Activated naive CD8-positive, alpha-beta T cell treated with anti-CD3 and anti-CD28 coated beads for 36 hours (primary cell): ENCODE results near the gene TRAF3. TPM values are rescaled to one million over a fixed set of nuclear protein-coding genes. Genes with fewer than 3 reads are reported as not detected.
A peak's percentile ranks its signal among the peaks of the same experiment; 100 is the strongest.
"Not testable (repeated sequence)": the region's sequence is repeated elsewhere in the genome, so short reads cannot be mapped to it uniquely, and the experiment has no call there.

Experiments
- DNase-seq: peaks from one replicate; pipeline ENCODE4 v3.0.0; 2021
- H3K27ac Mint-ChIP-seq: one replicate; pipeline ENCODE4 v1.8.0; 2022; ENCODE audit warnings: mild to moderate bottlenecking, moderate library complexity, mixed read lengths
- H3K27me3 Mint-ChIP-seq: one replicate; pipeline ENCODE4 v1.8.0; 2022; ENCODE audit warnings: mild to moderate bottlenecking, mixed read lengths
- H3K36me3 Mint-ChIP-seq: one replicate; pipeline ENCODE4 v1.8.0; 2021; ENCODE audit warnings: mild to moderate bottlenecking, mixed read lengths
- H3K4me1 Mint-ChIP-seq: one replicate; pipeline ENCODE4 v1.8.0; 2021; ENCODE audit warnings: mixed read lengths
- H3K4me3 Mint-ChIP-seq: one replicate; pipeline ENCODE4 v1.8.0; 2022; ENCODE audit warnings: mild to moderate bottlenecking, moderate library complexity, mixed read lengths
- H3K9me3 Mint-ChIP-seq: one replicate; pipeline ENCODE4 v1.8.0; 2022; ENCODE audit warnings: mixed read lengths
- total RNA-seq, 2 experiments: library from RNA; stranded (reverse); gene quantifications; one replicate each; pipeline ENCODE4 v1.2.3, GENCODE V29; 2021

The TRAF3 gene
- total RNA-seq, 2 experiments from 2014 or later: 39.2 to 39.6 TPM

GRCh38 chr14:102865916-102866315 lies 88.7 kb downstream of the TRAF3 start:
- not testable (repeated sequence) for H3K27me3 Mint-ChIP-seq, H3K4me3 Mint-ChIP-seq, H3K4me1 Mint-ChIP-seq, DNase-seq, H3K27ac Mint-ChIP-seq
- Mint-ChIP-seq H3K9me3 (peaks cover 11% of the 10 kb centered on the region), H3K36me3 (peaks cover 39% of the 10 kb centered on the region)

- Mint-ChIP-seq H3K27ac (no peak overlapping the region), H3K9me3 (peaks cover 5% of the 10 kb centered on the region), H3K4me1 (peaks cover 3% of the 10 kb centered on the region), H3K36me3 (peaks cover 34% of the 10 kb centered on the region), H3K27me3 (no peaks in the 10 kb centered on the region), H3K4me3 (no peak overlapping the region)
- no peak for DNase-seq
Measured at GRCh38 chr14:102866982-102867761, 89.9 kb downstream of the TRAF3 start.

DNA sequence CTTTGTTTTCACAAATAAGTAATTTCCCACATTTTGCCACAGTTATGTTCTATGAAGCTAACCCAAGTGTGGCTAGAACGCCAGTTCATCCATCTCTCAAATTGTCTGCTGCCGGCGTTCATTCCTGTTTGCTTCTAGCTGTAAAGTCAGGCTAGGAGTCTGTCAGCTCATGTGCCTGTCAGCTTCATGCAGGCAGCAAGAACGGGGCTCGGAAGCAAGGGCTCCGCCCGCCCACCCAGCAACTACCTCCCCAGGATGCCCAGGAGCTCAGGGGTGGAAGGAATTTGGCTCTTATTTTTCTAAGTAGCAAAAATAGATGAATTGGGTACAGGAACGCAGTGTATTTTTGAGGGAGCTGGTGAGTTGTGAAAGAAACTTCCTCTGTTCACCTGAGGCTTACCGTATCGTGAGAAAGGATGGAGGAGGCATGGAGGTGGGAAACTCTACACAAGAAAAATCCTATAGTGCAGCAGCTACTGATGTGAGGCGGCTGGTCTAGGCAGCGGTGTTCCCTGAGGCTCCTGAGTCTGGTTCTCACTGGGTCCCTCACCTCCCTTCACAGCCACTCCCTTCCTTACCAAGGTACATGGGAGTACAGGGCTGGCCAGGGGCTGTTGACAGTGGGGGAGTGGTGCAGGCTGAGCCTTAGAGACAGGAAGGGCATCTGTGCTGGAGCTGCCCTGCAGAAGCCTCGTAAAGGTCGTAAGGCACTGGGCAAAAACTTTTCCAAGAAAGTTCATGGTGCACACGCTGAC lies 90.8 kb downstream of the TRAF3 start:
- H3K9me3 Mint-ChIP-seq: peaks cover 2% of the 10 kb centered on the region
- H3K36me3 Mint-ChIP-seq: peaks cover 29% of the 10 kb centered on the region

GRCh38 chr14:102868956-102869547 lies 91.8 kb downstream of the TRAF3 start:
- no peaks in the 10 kb centered on the region for H3K9me3 Mint-ChIP-seq
- no peak for DNase-seq
- H3K4me1 Mint-ChIP-seq: peaks cover 3% of the 10 kb centered on the region
- no peaks in the 10 kb centered on the region for H3K27me3 Mint-ChIP-seq
- H3K36me3 Mint-ChIP-seq: peaks cover 20% of the 10 kb centered on the region
- H3K4me3 Mint-ChIP-seq: no peak overlapping the region
- H3K27ac Mint-ChIP-seq: no peak overlapping the region

More for the DNA sequence above, 90.8 kb downstream of the TRAF3 start:
- no peak overlapping the region for H3K27ac Mint-ChIP-seq
- H3K4me1 Mint-ChIP-seq: peaks cover 3% of the 10 kb centered on the region
- no peaks in the 10 kb centered on the region for H3K27me3 Mint-ChIP-seq
- no peak overlapping the region for H3K4me3 Mint-ChIP-seq
- DNase-seq: no peak

- no peak for DNase-seq
- no peak overlapping the region for H3K27ac Mint-ChIP-seq
Measured at GRCh38 chr14:102870246-102870645, 93.0 kb downstream of the TRAF3 start.

DNA sequence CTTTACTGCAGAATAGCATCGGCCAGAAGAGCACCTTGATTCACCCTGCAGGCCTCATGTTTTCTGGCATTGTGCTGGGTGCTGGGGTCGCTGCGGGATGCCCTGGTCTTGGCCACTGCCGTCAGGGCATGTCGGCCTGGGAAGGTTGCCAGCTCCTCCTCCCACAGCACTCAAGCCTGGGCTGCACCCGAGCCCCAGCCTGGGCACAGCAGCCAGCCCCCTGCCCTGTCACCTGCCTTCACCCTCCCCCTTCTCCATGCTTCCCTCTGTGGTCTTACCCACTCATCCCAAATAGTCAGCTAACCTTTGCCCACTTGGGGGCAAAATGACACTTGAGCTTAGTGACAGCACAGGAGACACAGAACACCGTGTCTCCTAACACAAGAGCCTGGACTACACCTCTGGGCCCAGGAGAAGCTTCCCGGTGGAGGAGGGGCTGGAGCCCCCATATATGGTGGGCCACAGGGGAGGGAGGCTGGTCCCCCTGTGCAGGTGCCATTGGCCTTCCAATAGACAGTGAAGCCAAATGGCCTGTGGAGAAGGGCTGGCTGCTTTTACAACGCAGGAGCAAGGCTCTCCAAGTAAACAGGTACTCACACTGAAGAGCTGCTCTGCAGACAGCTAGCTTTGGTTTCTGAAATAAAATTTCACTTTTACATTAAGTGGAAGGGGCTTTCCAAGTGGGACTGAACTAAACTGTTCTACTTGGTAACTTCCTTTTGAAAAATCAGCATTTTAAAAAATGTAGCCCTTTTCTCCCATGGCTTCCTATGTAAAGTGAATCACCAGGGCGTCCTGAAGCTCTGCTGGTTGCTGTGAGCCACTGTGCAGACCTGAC lies 94.0 kb downstream of the TRAF3 start:
- DNase-seq: no peak

More at GRCh38 chr14:102870246-102870645, 93.0 kb downstream of the TRAF3 start:
- Mint-ChIP-seq H3K27me3 (no peaks in the 10 kb centered on the region), H3K36me3 (peaks cover 12% of the 10 kb centered on the region), H3K4me1 (peaks cover 3% of the 10 kb centered on the region), H3K9me3 (no peaks in the 10 kb centered on the region), H3K4me3 (no peak overlapping the region)

DNA sequence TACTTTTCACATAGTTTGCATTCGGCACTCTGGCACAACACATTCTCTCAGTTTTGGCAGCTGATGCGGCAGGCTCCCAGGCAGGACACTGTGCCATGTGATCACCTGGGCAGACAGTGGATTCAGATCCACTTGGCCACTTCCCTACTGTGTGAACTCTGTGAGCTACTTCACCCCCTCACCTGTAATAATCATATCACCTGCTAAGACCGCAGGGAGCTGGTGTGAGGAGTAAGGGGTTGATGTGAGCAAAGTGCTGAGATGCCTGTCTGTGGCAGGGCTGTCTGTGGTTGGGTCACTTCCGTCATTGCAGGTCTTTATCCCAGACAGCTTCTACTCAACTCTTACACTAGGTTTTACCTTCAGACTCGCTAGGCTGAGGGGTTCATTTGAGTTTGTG lies 94.8 kb downstream of the TRAF3 start:
- Mint-ChIP-seq H3K27me3 (no peaks in the 10 kb centered on the region), H3K4me3 (no peak overlapping the region), H3K9me3 (no peaks in the 10 kb centered on the region), H3K27ac (no peak overlapping the region), H3K4me1 (peaks cover 2% of the 10 kb centered on the region), H3K36me3 (peaks cover 11% of the 10 kb centered on the region)
- no peak for DNase-seq

More for the DNA sequence above, 94.0 kb downstream of the TRAF3 start:
- H3K9me3 Mint-ChIP-seq: no peaks in the 10 kb centered on the region
- H3K27ac Mint-ChIP-seq: peak overlapping the region; percentile 34
- no peak overlapping the region for H3K4me3 Mint-ChIP-seq
- peaks cover 11% of the 10 kb centered on the region for H3K36me3 Mint-ChIP-seq
- no peaks in the 10 kb centered on the region for H3K27me3 Mint-ChIP-seq
- H3K4me1 Mint-ChIP-seq: peaks cover 3% of the 10 kb centered on the region

DNA sequence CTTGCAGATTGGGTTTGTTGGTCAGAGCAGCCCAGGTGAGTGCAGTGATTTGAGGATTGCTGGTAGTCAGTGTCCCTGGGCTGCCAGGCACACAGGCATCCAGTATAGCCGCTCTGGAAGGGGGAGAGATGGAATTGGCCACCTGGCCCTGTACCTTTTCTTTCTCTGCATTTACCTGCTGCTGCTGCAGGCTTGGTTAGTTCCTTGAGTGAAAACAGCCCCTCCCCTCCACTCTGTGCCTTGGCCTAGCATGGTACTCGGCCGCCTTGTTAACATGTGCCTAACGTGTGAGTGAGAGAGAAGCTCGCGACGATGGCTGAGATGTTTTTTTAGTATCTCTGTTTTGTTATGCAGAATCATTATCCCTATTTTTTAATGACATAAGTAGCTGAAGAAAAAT lies 95.9 kb downstream of the TRAF3 start:
- Mint-ChIP-seq H3K4me1 (peaks cover 2% of the 10 kb centered on the region), H3K9me3 (no peaks in the 10 kb centered on the region), H3K27ac (no peak overlapping the region), H3K36me3 (peaks cover 11% of the 10 kb centered on the region), H3K4me3 (no peak overlapping the region), H3K27me3 (no peaks in the 10 kb centered on the region)
- no peak for DNase-seq

- DNase-seq: no peak
- H3K4me3 Mint-ChIP-seq: no peak overlapping the region
- no peaks in the 10 kb centered on the region for H3K9me3 Mint-ChIP-seq
- no peak overlapping the region for H3K27ac Mint-ChIP-seq
- H3K27me3 Mint-ChIP-seq: no peaks in the 10 kb centered on the region
- H3K36me3 Mint-ChIP-seq: peaks cover 10% of the 10 kb centered on the region
- peaks cover 2% of the 10 kb centered on the region for H3K4me1 Mint-ChIP-seq
Measured at GRCh38 chr14:102873546-102874061, 96.4 kb downstream of the TRAF3 start.

DNA sequence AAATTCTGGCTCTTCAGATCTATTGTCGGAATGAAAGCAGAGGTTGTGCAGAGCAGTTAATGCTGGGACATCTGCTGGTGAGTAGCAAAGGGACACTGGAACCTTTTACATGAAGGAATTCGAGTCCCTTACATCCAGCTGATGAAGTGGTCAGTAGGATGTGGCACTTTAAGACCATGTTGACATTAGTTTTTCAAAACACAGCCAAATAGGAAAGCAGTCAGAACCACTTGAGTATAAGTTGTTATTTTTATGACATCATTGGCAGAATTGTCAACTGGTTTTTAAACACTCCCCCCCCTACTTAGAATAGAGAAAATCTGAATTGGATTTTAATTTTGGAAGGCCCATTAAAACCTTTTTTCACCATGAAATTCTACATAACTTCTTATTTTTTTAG lies 98.4 kb downstream of the TRAF3 start:
- H3K36me3 Mint-ChIP-seq: peaks cover 11% of the 10 kb centered on the region
- H3K27me3 Mint-ChIP-seq: no peaks in the 10 kb centered on the region
- H3K9me3 Mint-ChIP-seq: no peaks in the 10 kb centered on the region
- no peak overlapping the region for H3K4me3 Mint-ChIP-seq
- no peak for DNase-seq
- peaks cover 2% of the 10 kb centered on the region for H3K4me1 Mint-ChIP-seq
- H3K27ac Mint-ChIP-seq: no peak overlapping the region

GRCh38 chr14:102877511-102877910 lies 100.3 kb downstream of the TRAF3 start:
- not testable (repeated sequence) for H3K36me3 Mint-ChIP-seq, H3K4me3 Mint-ChIP-seq, H3K4me1 Mint-ChIP-seq, DNase-seq, H3K27me3 Mint-ChIP-seq, H3K27ac Mint-ChIP-seq, H3K9me3 Mint-ChIP-seq

DNA sequence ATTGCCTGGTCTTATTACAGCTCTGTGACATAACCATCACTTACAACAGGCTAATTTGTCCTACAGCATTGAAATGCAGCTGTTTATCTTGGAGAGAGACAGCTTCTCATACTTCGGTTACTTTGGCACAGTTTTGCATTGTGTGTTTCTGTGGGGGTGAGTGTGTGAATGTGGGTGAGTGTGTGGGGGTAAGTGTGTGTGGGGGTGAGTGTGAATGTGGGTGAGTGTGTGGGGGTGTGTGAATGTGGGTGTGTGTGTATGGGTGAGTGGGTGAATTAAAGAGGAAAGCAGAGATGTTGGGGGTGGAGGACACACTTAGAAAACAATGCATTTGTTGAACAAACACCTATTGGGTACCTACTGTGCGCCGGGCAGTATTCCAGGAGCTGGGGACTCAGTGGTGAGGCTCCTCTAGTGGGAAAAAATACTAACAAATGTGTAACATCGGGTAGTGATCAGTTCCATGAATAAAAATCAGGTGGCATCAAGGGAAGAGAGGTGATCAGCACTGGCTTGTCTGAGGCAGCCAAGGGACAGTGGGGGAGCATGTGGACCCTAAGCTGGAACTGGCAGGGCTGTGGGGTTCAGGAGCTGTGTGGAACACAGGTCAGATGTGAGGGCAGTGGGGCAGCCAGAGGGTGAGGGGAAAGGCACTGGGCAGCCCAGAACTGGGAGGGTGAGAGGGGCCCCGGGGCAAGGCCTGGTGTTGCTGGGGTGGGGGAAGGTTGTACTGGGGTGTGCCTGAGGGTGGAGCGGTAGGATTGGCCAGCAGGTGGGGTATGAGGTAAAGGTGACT lies 101.1 kb downstream of the TRAF3 start:
- Mint-ChIP-seq H3K4me1 (peaks cover 6% of the 10 kb centered on the region), H3K27me3 (no peaks in the 10 kb centered on the region), H3K9me3 (no peaks in the 10 kb centered on the region), H3K36me3 (peaks cover 10% of the 10 kb centered on the region), H3K27ac (no peak overlapping the region), H3K4me3 (no peak overlapping the region)
- no peak for DNase-seq

DNA sequence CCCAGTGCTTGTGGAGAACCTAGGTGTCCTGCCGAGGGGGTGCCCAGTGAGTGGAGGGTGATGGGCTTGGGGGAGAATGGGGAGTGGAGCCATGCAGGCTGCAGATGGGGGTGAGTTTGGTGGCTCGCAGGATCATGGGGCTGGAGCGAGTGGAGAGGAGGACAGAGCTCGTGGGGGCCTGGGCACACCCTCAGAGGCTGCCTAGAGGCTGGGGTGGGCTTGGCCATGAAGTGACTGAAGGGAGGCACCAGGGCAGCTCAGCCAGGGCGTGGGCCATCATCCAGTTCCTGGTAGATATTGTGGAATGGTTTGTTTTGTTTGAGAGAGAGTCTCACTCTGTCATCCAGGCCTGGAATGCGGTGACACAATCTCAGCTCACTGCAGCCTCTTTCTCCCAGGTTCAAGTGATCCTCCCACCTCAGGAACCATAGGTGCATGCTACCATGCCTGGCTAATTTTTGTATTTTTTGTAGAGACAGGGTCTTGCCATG lies 101.8 kb downstream of the TRAF3 start:
- Mint-ChIP-seq H3K9me3 (no peaks in the 10 kb centered on the region), H3K4me3 (no peak overlapping the region), H3K27me3 (no peaks in the 10 kb centered on the region), H3K4me1 (peaks cover 6% of the 10 kb centered on the region), H3K27ac (no peak overlapping the region), H3K36me3 (peaks cover 13% of the 10 kb centered on the region)
- no peak for DNase-seq
